Esophagus muscularis mucosa (tissue), 4 donors: ENCODE results near the gene PRSS36.

Experiments used
- EP300 ChIP-seq: sonication (generic); formaldehyde crosslinking; IDR thresholded peaks from one replicate; pipeline ENCODE4 v1.6.1; 2017; ENCODE audit warnings: antibody characterized with exemption
- POLR2A ChIP-seq: fragments of 450-650 bp; IDR thresholded peaks from one replicate; pipeline ENCODE4 v1.6.1; 2017; ENCODE audit warnings: antibody characterized with exemption, moderate library complexity, mild to moderate bottlenecking, low read depth
- POLR2AphosphoS5 ChIP-seq, 2 donors: sonication (generic); formaldehyde crosslinking; IDR thresholded peaks; one replicate each; pipeline ENCODE4 v1.6.1; 2017; ENCODE audit warnings: antibody characterized with exemption in 2 of 2
- TF ChIP-seq, protein P1 (sequence below), 3 experiments: fragments of 200-600 bp in 2 of 3; fragments of 450-650 bp in 1 of 3; sonication (generic) in 2 of 3; IDR thresholded peaks; one replicate each; pipeline ENCODE4 v1.5.1; 2017 to 2019; ENCODE audit warnings: antibody characterized with exemption in 3 of 3, mild to moderate bottlenecking in 2 of 3, moderate library complexity in 1 of 3

DNA sequence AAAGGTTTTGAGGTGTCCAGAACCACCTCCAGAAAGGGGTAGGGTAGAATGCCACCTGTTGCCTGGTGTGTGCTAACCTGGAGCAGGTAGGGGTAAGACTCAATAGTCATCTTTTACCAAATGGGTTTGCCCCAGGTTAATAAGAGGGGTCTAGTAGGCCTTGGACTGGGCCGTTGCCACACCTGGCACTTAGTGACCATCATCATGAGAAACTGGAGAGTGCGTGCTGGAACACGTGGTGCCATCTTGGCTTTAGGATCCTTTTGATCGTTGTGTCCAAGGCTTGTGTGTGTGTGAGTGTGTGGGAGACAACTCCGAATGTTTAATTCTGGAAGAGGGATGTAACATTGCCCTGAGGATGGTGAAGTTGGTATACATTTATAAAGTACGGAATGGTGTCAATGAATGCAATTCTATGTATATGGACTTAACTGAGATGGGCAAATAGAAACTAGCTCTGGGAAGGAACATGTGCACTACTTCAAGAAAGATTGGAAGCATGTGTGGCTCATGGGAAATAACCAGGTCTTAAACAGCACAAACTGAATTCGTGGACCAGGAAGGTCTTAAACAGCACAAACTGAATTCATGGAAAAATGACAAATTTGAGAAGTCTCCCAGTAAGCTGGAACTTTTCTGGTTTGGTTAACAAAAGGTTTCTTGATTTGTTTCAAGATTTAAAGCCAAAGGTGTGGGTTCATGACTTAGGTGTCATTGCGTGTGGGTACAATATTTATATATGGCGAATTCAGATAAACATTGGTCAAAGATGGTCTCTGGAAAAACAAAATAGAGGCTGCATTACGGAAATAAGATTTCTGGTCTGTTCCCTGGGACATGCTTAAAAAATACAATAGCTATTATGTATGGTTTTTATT is 37.3 kb upstream of the PRSS36 start:
- TF ChIP-seq, protein P1, sequence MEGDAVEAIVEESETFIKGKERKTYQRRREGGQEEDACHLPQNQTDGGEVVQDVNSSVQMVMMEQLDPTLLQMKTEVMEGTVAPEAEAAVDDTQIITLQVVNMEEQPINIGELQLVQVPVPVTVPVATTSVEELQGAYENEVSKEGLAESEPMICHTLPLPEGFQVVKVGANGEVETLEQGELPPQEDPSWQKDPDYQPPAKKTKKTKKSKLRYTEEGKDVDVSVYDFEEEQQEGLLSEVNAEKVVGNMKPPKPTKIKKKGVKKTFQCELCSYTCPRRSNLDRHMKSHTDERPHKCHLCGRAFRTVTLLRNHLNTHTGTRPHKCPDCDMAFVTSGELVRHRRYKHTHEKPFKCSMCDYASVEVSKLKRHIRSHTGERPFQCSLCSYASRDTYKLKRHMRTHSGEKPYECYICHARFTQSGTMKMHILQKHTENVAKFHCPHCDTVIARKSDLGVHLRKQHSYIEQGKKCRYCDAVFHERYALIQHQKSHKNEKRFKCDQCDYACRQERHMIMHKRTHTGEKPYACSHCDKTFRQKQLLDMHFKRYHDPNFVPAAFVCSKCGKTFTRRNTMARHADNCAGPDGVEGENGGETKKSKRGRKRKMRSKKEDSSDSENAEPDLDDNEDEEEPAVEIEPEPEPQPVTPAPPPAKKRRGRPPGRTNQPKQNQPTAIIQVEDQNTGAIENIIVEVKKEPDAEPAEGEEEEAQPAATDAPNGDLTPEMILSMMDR (IDR thresholded peaks at IDR 0.05): no peak
- TF ChIP-seq POLR2A (no peak), EP300 (no peak), POLR2AphosphoS5 (IDR thresholded peaks at IDR 0.05) (no peak)
